Activated T-cell treated with anti-CD3 and anti-CD28 coated beads for 1 hour (primary cell): ENCODE results near the gene TSPAN32.
"Not testable (repeated sequence)": the region's sequence is repeated elsewhere in the genome, so short reads cannot be mapped to it uniquely, and the experiment has no call there.

ENCODE experiments used
- DNase-seq: peaks from one replicate; pipeline ENCODE4 v3.0.0-alpha.2; 2020; ENCODE audit warnings: low read depth

TSPAN32 gene

GRCh38 chr11:2316169-2316962 lies 14.6 kb downstream of the TSPAN32 start:
- DNase-seq = no peak

GRCh38 chr11:2316963-2317244 lies 15.1 kb downstream of the TSPAN32 start:
- DNase-seq = no peak

GRCh38 chr11:2317354-2318050 lies 15.7 kb downstream of the TSPAN32 start:
- DNase-seq = no peak

GRCh38 chr11:2318123-2318522 lies 16.3 kb downstream of the TSPAN32 start:
- DNase-seq = no peak

GRCh38 chr11:2318707-2319106 lies 16.9 kb downstream of the TSPAN32 start:
- DNase-seq = no peak

- DNase-seq = no peak
These were observed 18.1 kb downstream of the TSPAN32 start for GRCh38 chr11:2319791-2320472.

- DNase-seq = no peak
These were observed 18.9 kb downstream of the TSPAN32 start for GRCh38 chr11:2320568-2321310.

- DNase-seq = no peak
These were observed 19.5 kb downstream of the TSPAN32 start for GRCh38 chr11:2321311-2321683.

GRCh38 chr11:2325123-2325522 lies 23.3 kb downstream of the TSPAN32 start:
- DNase-seq = no peak

GRCh38 chr11:2325719-2326118 lies 23.9 kb downstream of the TSPAN32 start:
- DNase-seq = no peak

GRCh38 chr11:2327032-2327431 lies 25.2 kb downstream of the TSPAN32 start:
- DNase-seq = no peak

GRCh38 chr11:2328021-2328420 lies 26.2 kb downstream of the TSPAN32 start:
- DNase-seq = no peak

- no peak for DNase-seq
These were observed 27.0 kb downstream of the TSPAN32 start for GRCh38 chr11:2328656-2329354.

- no peak for DNase-seq
These were observed 27.7 kb downstream of the TSPAN32 start for GRCh38 chr11:2329551-2329950.

- no peak for DNase-seq
These were observed 28.9 kb downstream of the TSPAN32 start for GRCh38 chr11:2330696-2331095.

GRCh38 chr11:2331404-2331803 lies 29.6 kb downstream of the TSPAN32 start:
- DNase-seq = no peak

GRCh38 chr11:2332569-2332968 lies 30.8 kb downstream of the TSPAN32 start:
- DNase-seq = not testable (repeated sequence)

GRCh38 chr11:2333486-2334205 lies 31.8 kb downstream of the TSPAN32 start:
- DNase-seq = not testable (repeated sequence)

GRCh38 chr11:2335286-2335685 lies 33.5 kb downstream of the TSPAN32 start:
- not testable (repeated sequence) for DNase-seq

GRCh38 chr11:2338760-2339159 lies 36.9 kb downstream of the TSPAN32 start:
- DNase-seq = not testable (repeated sequence)

GRCh38 chr11:2342557-2342956 lies 40.7 kb downstream of the TSPAN32 start:
- no peak for DNase-seq
